Measurements from ENCODE around the gene MOSMO.
"Not testable (repeated sequence)": the region's sequence is repeated elsewhere in the genome, so short reads cannot be mapped to it uniquely, and the experiment has no call there.

MOSMO gene

DNA sequence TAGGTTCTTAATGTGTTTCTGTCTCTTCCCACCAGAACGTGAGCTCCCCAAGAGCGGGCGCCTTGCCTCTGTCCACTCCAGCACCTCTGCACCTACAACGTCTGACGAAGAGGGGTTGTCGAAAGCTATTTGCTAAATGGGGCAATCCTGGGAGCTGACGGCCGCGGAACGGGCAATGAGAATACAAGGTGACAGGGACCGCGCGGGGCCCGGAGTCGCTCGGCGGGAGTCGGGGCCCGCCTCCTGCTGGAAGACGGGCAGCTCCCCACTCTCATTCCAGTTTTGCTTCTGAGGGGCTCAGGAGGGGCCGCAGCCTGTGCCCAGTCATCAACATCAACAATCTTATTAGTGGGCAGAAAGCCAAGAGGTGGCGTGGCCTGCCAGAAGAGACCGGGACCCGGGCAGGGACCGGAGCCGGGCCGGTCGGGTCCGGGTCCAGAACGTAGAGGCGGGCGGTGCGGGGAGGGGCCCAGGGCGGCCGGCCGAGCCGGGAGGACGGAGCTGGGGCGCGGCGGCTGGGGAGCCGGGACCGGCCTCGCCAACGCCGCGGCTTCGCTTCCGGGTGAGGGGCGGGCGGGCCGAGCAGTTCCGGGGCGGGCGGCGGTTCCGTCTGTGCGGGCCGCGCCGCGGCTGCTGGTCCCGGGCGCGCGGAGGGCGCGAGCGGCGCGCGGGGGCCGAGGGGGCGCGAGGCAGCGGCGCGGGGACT lies at the start of gene MOSMO:
MOSMO (plus strand) TSS at position 603 of the 706 bp plus-strand sequence. CDS start 191 bp downstream, outside the sequence.
- DNase-seq: peak; percentile 60

GRCh38 chr16:21959050-21959449 lies 48.9 kb upstream of the MOSMO start:
- no peak for DNase-seq

DNA sequence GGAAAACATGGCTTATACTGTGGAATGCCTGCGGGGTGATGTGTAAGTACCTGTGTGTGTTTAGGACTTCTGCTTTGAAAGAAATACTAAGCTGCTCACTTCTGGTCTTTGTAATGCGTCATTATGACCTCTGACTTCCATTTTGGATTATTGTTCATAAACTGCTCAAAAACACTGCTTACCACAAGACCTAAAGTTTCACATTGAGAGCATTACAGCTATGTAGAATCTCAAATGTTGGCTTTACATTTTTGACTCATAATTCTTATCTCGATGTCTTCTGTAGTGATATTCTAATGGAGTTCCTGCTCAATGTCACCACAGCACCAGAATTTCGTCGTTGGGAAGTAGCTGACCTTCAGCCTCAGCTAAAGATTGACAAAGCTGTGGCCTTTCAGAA lies 45.4 kb upstream of the MOSMO start:
- DNase-seq: no peak

- no peak for DNase-seq
These were observed 44.0 kb upstream of the MOSMO start for GRCh38 chr16:21963887-21964286.

GRCh38 chr16:21964353-21964752 lies 43.6 kb upstream of the MOSMO start:
- DNase-seq: no peak

DNA sequence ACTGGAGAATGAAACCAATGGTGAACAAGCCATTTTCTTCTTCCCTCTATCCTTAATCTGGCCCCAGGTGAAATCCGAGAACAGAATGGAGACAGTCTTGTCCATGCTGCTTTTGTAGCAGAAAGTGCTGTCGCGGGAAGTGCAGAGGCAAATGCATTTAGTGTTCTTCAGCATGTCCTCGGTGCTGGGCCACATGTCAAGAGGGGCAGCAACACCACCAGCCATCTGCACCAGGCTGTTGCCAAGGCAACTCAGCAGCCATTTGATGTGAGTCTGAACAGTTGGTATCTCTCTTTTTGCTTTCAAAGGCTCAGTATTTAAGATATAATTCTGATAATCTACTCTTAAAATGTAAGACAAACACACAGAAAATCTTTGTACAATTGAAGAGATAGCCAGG lies 36.1 kb upstream of the MOSMO start:
- DNase-seq: no peak

- DNase-seq: no peak
These were observed 34.0 kb upstream of the MOSMO start for GRCh38 chr16:21973945-21974344.

- no peak for DNase-seq
These were observed 27.9 kb upstream of the MOSMO start for GRCh38 chr16:21980032-21980431.

DNA sequence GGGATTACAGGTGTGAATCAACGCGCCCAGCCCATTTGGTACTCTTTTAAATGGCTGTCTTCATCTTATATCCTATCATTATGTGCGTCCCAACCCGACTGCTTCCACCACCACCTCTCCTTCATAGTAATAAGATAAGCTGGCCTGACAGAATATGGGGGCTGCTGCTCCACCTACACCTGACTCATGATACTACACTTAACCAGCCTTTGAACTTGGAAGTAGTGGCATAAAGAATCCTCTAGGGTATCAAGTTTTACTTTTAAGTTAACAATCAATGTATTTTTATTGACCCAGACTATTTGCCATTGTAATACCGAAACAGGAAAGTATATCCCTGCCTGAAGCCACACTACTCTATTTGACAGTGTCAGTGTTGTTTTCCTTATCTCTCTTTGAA lies 25.8 kb upstream of the MOSMO start:
- DNase-seq: no peak

GRCh38 chr16:21984062-21984461 lies 23.8 kb upstream of the MOSMO start:
- DNase-seq: no peak

DNA sequence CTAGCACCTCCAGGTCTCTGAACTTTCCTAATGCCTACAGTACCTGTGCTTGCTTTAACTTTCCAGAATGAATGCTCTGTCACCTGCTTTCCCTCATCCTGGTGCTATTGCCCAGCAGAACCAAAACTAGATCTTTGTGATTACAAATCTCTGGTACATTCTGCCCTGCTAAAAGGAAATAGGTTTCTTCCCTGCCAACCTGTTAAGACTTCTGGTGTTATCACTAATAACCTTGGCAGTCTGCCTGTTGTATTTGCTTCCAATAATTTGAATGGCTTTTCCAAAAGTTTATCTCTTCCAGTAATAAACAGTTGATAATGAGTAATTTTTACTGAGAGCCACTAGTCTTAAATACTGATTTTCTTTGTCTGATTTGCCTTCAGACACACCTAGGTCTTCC lies 22.4 kb upstream of the MOSMO start:
- DNase-seq: no peak

GRCh38 chr16:21986692-21987246 lies 21.1 kb upstream of the MOSMO start:
- no peak for DNase-seq

GRCh38 chr16:21987498-21987897 lies 20.4 kb upstream of the MOSMO start:
- DNase-seq: no peak

- DNase-seq: no peak
These were observed 18.8 kb upstream of the MOSMO start for GRCh38 chr16:21989133-21989532.

DNA sequence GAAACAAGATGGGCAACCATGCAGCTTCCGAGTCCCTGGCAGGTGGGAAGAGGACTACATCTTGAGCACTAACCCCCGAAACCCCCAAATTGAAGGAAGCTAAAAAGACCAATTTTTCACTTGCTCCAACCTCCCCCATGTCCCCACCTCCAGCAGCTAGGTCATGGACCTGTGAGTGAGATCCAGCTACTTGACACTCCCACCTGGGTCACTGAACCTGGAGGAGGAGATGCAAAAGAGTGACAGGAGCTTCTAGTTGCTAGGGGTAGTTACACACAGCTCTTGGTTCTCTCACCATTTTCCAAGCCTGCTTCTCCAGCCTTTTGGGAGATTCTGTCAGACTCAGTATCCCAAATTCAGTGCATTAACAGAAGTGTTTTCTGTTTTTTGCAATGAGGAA lies 18.2 kb upstream of the MOSMO start:
- no peak for DNase-seq

DNA sequence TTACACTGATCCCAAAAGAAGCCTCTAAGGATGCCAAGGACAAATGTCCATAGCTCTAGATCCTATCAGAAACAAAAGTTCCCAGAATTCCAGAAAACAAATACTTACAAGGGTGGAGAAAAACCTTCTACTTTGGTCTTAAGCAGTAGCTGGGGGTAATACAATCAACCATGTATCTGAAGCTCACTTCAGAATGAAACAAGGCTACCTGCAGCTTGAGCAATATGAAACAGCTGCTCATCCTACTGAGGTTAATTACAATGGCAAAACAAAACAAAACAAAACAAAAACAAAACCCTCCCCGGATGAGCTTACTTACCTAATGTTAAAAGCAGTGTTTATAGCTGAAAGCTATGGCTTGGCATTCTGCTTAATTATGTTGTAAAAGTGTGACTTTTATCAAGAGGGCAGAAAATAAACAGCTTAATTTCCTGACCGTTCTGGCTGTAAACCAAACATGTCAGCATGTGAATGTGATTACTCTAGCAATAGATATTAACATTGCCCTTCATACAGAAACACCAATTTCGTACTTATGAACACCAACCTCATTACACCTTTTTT lies 17.4 kb upstream of the MOSMO start:
- no peak for DNase-seq

- DNase-seq: no peak
These were observed 16.3 kb upstream of the MOSMO start for GRCh38 chr16:21991621-21992020.

GRCh38 chr16:21994856-21995465 lies 12.9 kb upstream of the MOSMO start:
- DNase-seq: no peak

DNA sequence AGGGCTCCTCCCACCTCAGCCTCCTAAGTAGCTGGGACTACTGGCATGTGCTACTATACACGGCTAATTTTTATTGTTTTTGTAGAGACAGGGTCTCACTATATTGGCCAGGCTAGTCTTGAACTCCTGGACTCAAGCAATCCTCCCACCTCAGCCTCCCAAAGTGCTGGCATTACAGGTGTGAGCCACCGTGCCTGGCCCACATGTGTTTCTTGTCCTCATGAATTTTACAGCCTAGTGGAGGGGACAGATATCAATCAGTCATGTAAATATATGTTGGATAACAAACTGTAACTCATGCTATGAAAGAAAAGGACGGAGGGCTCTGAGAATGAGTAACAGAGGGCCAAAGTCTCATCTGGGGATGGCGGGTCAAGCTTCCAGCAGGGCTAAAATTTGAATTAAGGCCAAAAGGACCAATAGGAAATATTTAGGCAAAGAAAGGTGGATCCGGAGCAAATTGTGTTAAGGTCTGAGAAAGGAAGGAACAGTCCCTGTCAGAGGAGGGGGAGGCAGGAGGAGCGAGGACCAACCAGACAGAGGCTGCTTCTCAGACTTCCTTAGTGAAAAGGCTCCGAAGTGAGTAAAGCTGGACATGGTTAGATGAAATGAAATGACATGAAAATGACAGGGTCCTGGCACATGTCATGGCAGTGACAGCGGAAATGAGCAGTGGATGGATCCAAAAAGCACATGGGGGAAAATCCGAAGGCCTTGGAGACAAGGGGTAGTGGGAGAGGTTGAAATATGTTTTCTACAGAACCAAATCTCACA lies 10.8 kb upstream of the MOSMO start:
- no peak for DNase-seq

DNA sequence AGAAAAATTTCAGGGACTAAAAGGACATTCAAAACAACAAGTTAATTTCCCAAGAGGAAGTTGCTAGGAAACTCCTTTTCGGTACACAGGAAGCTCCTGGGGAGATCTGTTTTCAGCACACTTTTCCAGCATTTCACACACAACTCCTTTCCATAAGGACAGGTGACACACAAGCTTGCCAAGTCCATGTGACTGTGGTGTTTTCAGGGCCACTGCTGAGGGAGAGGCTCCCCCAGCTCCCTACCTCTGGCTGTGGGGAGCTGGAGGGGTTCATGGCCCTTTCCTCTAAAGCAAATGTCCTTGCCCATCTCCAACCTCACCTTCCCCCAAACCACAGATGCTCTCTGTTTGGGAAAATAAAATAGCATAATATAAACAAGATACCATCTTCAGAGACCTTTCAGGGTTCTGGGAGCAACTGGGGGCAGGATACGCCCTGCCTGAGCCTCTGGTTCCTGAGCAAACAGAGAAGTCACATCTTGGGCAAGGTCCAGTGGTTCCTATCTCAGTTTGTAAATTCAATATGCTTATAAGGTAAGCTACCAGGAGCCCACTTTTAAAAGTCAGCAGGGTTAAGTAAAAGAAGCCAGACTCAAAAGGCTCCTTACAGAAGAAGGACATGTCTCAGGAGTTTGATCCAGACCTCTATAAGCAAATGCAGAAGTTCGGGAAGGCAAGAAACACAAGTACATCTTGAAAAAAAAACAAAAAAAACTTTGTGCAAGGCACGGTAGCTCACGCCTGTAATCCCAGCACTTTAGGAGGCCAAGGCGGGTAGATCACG lies 10.0 kb upstream of the MOSMO start:
- DNase-seq: no peak

DNA sequence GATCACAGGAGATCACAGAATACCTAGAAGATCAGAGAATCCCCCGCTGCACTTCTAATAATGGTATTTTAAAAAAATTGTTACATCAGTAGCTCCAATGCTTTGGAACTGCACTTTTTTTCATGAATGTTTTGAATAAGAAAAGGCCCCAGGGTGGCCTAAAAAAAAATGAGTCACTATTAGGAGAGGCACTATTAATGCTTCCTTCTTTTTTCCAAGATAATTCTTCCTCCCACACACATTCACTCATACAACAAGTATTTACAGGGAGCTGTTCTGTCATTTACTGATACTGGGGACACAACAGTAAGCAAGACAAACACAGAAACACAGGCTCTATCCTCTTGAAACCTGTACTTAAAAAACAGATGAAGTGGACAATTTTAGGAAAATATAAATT lies 6.3 kb upstream of the MOSMO start:
- no peak for DNase-seq

DNA sequence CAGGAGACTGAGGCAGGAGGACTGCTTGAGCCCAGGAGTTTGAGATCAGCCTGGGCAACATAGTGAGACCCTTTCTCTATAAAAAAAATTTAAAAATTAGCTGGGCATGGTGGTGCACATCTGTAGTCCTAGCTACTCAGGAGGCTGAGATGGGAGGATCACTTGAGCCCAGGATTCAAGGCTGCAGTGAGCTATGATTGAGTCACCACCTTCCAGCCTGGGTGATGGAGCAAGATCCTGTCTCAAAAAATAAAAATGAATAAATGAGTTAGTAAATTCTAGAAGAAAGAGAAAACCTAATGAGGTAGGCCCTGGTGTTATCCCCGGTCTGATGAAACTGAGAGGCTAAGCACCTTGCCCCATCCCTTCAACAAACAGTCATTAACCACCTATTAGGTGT lies 5.9 kb upstream of the MOSMO start:
- not testable (repeated sequence) for DNase-seq

GRCh38 chr16:22003195-22003594 lies 4.7 kb upstream of the MOSMO start:
- DNase-seq: no peak
